ENCODE measurements around the gene EGFR. TPM values are rescaled to one million over a fixed set of nuclear protein-coding genes. Genes with fewer than 3 reads are reported as not detected.

Gene EGFR
- total RNA-seq, 2 experiments from 2014 or later, result not detected

GRCh38 chr7:55101359-55101758, 82.5 kb downstream of the EGFR start:
- peaks cover 54% of the 10 kb centered on the region for H3K27me3 Mint-ChIP-seq
- H3K9me3 Mint-ChIP-seq, result no peaks in the 10 kb centered on the region
- no peaks in the 10 kb centered on the region for H3K36me3 Mint-ChIP-seq
- DNase-seq, result no peak
- no peak overlapping the region for H3K4me3 Mint-ChIP-seq
- peaks cover 7% of the 10 kb centered on the region for H3K4me1 Mint-ChIP-seq
- no peak overlapping the region for H3K27ac Mint-ChIP-seq

- peaks cover 65% of the 10 kb centered on the region for H3K27me3 Mint-ChIP-seq
- no peak overlapping the region for H3K27ac Mint-ChIP-seq
- no peaks in the 10 kb centered on the region for H3K36me3 Mint-ChIP-seq
- H3K4me1 Mint-ChIP-seq, result peaks cover 7% of the 10 kb centered on the region
- no peak for DNase-seq
- no peaks in the 10 kb centered on the region for H3K9me3 Mint-ChIP-seq
- no peak overlapping the region for H3K4me3 Mint-ChIP-seq
Measured at GRCh38 chr7:55104123-55104522, 85.3 kb downstream of the EGFR start.

DNA sequence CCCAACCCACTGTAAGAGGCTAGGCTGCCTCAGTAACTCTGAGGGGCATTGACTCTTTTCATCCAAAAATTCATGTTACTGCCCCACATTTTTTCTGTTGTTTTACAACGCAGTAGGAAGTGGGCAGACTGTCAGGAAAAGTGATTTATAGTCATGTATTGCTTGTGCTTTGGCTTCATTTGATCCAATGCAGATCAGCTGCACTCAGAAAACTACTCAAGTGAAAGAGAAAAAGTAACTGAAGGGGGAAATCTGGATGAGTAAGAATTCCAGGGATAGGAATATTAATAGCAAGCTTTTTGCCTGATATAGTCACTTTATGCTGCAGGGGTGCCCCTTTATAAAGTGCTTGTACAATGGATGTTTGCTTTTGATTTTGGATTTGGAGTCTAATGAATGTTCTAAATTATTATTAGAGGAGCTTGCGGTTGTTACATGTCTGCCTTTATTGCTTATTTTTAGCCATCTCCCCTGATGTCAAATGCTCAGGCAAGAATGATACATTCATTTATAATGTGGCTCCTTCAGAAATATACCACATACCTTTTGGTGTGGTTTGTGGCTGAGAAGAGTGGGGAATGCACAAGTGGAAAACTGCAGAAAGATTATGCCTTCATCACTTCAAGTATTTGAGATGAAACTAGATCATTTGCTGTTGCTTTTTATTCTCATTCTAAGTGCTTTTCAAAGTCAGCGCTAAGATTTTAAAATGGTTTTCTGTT, 86.1 kb downstream of the EGFR start:
- Mint-ChIP-seq H3K27ac (no peak overlapping the region), H3K36me3 (no peaks in the 10 kb centered on the region)
- no peak for DNase-seq

DNA sequence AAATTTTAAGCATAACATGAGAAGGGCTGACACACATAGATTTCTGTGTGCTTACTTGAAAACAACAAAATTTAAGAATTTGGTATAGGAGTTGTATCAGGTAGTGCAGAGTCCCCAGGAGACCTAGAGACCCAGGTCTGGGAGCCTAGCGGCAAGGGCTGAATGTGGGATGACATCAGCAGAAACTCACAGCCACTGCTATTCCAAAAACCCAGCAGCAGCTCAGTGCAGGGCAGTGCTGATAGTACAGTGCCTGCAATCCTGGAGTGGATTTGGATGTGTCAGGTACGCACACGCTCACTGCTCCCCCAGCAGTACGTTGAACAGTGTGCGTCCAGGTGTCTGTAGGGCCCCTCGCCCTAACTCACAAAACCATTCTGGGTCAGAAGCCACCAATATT, 87.1 kb downstream of the EGFR start:
- Mint-ChIP-seq H3K9me3 (no peaks in the 10 kb centered on the region), H3K27me3 (peaks cover 60% of the 10 kb centered on the region), H3K4me1 (peaks cover 7% of the 10 kb centered on the region), H3K4me3 (no peak overlapping the region), H3K27ac (no peak overlapping the region), H3K36me3 (no peaks in the 10 kb centered on the region)
- DNase-seq, result no peak

More for the DNA sequence above, 86.1 kb downstream of the EGFR start:
- Mint-ChIP-seq H3K9me3 (no peaks in the 10 kb centered on the region), H3K4me1 (peaks cover 7% of the 10 kb centered on the region), H3K4me3 (no peak overlapping the region), H3K27me3 (peaks cover 63% of the 10 kb centered on the region)

DNA sequence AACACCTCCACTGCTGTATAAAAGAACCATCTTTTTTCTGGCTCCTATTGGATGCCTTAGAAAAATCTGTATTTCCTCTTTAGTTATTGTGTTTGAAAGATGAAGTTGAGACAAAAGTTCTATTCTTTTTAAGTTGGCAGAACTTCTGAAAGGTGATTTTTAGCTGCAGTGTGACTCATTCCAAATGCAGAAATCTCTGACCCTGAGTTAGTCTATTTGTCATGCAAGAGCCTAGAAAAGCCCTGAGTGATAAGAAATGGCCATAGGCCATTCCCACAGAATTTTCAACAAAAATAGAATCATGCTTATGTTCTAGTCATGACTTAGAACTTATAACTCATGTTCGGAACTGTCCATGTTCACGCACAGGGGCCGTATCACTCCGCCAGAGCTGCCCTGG, 89.1 kb downstream of the EGFR start:
- no peaks in the 10 kb centered on the region for H3K36me3 Mint-ChIP-seq
- DNase-seq, result no peak
- no peak overlapping the region for H3K27ac Mint-ChIP-seq
- H3K4me3 Mint-ChIP-seq, result no peak overlapping the region
- H3K4me1 Mint-ChIP-seq, result peaks cover 7% of the 10 kb centered on the region
- no peaks in the 10 kb centered on the region for H3K9me3 Mint-ChIP-seq
- peaks cover 49% of the 10 kb centered on the region for H3K27me3 Mint-ChIP-seq

- no peak for DNase-seq
- Mint-ChIP-seq H3K4me1 (peaks cover 7% of the 10 kb centered on the region), H3K9me3 (no peaks in the 10 kb centered on the region), H3K4me3 (no peak overlapping the region), H3K27me3 (peaks cover 47% of the 10 kb centered on the region), H3K36me3 (no peaks in the 10 kb centered on the region), H3K27ac (no peak overlapping the region)
Measured at GRCh38 chr7:55108401-55108800, 89.6 kb downstream of the EGFR start.

DNA sequence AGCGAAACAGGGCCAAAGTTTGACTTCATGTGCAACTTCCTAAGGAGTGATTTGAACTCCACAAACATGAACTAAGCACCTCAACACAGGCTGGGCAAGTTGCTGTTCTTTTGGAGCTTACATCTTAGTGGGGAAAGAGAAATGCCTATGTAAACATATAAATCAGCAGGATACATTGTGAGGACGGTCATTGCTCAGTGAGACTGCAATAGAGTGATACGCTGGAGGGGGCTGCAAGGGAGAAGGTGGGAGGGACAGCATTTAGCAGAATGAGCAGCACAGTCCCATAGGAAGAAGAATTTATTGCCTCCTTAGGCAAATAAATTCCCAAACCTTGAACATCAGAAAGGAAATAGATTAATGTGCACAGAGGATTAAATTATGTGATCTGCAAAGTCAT, 90.0 kb downstream of the EGFR start:
- H3K36me3 Mint-ChIP-seq, result no peaks in the 10 kb centered on the region
- no peak overlapping the region for H3K27ac Mint-ChIP-seq
- H3K9me3 Mint-ChIP-seq, result no peaks in the 10 kb centered on the region
- no peak for DNase-seq
- H3K4me1 Mint-ChIP-seq, result peaks cover 7% of the 10 kb centered on the region
- no peak overlapping the region for H3K4me3 Mint-ChIP-seq
- H3K27me3 Mint-ChIP-seq, result peaks cover 45% of the 10 kb centered on the region

- Mint-ChIP-seq H3K27ac (no peak overlapping the region), H3K4me3 (no peak overlapping the region), H3K4me1 (peaks cover 6% of the 10 kb centered on the region), H3K36me3 (no peaks in the 10 kb centered on the region), H3K9me3 (no peaks in the 10 kb centered on the region), H3K27me3 (peaks cover 39% of the 10 kb centered on the region)
- DNase-seq, result no peak
Measured at GRCh38 chr7:55109404-55110167, 90.8 kb downstream of the EGFR start.

GRCh38 chr7:55110282-55110992, 91.6 kb downstream of the EGFR start:
- Mint-ChIP-seq H3K4me1 (no peaks in the 10 kb centered on the region), H3K36me3 (no peaks in the 10 kb centered on the region), H3K4me3 (no peak overlapping the region), H3K27ac (no peak overlapping the region), H3K9me3 (no peaks in the 10 kb centered on the region), H3K27me3 (peaks cover 38% of the 10 kb centered on the region)
- DNase-seq, result no peak

GRCh38 chr7:55110993-55111361, 92.2 kb downstream of the EGFR start:
- Mint-ChIP-seq H3K4me1 (no peaks in the 10 kb centered on the region), H3K27ac (no peak overlapping the region), H3K27me3 (peaks cover 38% of the 10 kb centered on the region), H3K36me3 (no peaks in the 10 kb centered on the region), H3K9me3 (no peaks in the 10 kb centered on the region), H3K4me3 (no peak overlapping the region)
- DNase-seq, result no peak

GRCh38 chr7:55112056-55112455, 93.2 kb downstream of the EGFR start:
- Mint-ChIP-seq H3K9me3 (no peaks in the 10 kb centered on the region), H3K4me1 (no peaks in the 10 kb centered on the region), H3K36me3 (no peaks in the 10 kb centered on the region)

GRCh38 chr7:55113760-55114540, 95.1 kb downstream of the EGFR start:
- H3K4me1 Mint-ChIP-seq, result no peaks in the 10 kb centered on the region
- no peaks in the 10 kb centered on the region for H3K9me3 Mint-ChIP-seq
- no peaks in the 10 kb centered on the region for H3K36me3 Mint-ChIP-seq
- H3K27ac Mint-ChIP-seq, result no peak overlapping the region
- no peak overlapping the region for H3K4me3 Mint-ChIP-seq
- peaks cover 18% of the 10 kb centered on the region for H3K27me3 Mint-ChIP-seq
- no peak for DNase-seq

More at GRCh38 chr7:55112056-55112455, 93.2 kb downstream of the EGFR start:
- H3K27me3 Mint-ChIP-seq, result peaks cover 36% of the 10 kb centered on the region
- no peak for DNase-seq
- H3K4me3 Mint-ChIP-seq, result no peak overlapping the region
- H3K27ac Mint-ChIP-seq, result no peak overlapping the region

GRCh38 chr7:55117286-55117685, 98.5 kb downstream of the EGFR start:
- H3K27ac Mint-ChIP-seq, result no peak overlapping the region
- H3K4me1 Mint-ChIP-seq, result no peaks in the 10 kb centered on the region
- peaks cover 10% of the 10 kb centered on the region for H3K27me3 Mint-ChIP-seq
- no peak for DNase-seq
- H3K9me3 Mint-ChIP-seq, result no peaks in the 10 kb centered on the region
- H3K36me3 Mint-ChIP-seq, result no peaks in the 10 kb centered on the region
- H3K4me3 Mint-ChIP-seq, result no peak overlapping the region

GRCh38 chr7:55118426-55118825, 99.6 kb downstream of the EGFR start:
- no peaks in the 10 kb centered on the region for H3K9me3 Mint-ChIP-seq
- H3K36me3 Mint-ChIP-seq, result no peaks in the 10 kb centered on the region
- no peak overlapping the region for H3K27ac Mint-ChIP-seq
- peaks cover 5% of the 10 kb centered on the region for H3K27me3 Mint-ChIP-seq
- no peaks in the 10 kb centered on the region for H3K4me1 Mint-ChIP-seq
- H3K4me3 Mint-ChIP-seq, result no peak overlapping the region
- DNase-seq, result no peak

GRCh38 chr7:55119571-55119970, 100.8 kb downstream of the EGFR start:
- Mint-ChIP-seq H3K27ac (no peak overlapping the region), H3K27me3 (peaks cover 4% of the 10 kb centered on the region), H3K4me3 (no peak overlapping the region), H3K9me3 (no peaks in the 10 kb centered on the region), H3K36me3 (no peaks in the 10 kb centered on the region), H3K4me1 (no peaks in the 10 kb centered on the region)
- no peak for DNase-seq
